ENCODE results near the gene BTBD1. TPM values are rescaled to one million over a fixed set of nuclear protein-coding genes. Genes with fewer than 3 reads are reported as not detected.
"Not testable (repeated sequence)": the region's sequence is repeated elsewhere in the genome, so short reads cannot be mapped to it uniquely, and the experiment has no call there.

The BTBD1 gene
- total RNA-seq, 1 donor from 2014 or later, result 38.7 TPM

- H3K4me3 Mint-ChIP-seq (ENCODE audit: low read depth), result peak overlapping the region; percentile 98
- DNase-seq (ENCODE audit: low spot score, unreplicated experiment), result peak; percentile 40
- H3K36me3 Mint-ChIP-seq (ENCODE audit: insufficient read depth), result peaks cover 25% of the 10 kb centered on the region
- peak; percentile 83 for TF ChIP-seq CTCF (IDR thresholded peaks at IDR 0.05; ENCODE audit: unreplicated experiment)
- peaks cover 13% of the 10 kb centered on the region for H3K9me3 Mint-ChIP-seq (ENCODE audit: low read depth)
- peaks cover 22% of the 10 kb centered on the region for H3K4me1 Mint-ChIP-seq (ENCODE audit: low read depth)
- H3K27ac Mint-ChIP-seq, result peak overlapping the region; percentile 97
- H3K27me3 Mint-ChIP-seq, result no peaks in the 10 kb centered on the region
These were observed 56.3 kb downstream of the BTBD1 start for GRCh38 chr15:83010709-83011270.

- not testable (repeated sequence) for H3K4me1 Mint-ChIP-seq (ENCODE audit: low read depth); H3K9me3 Mint-ChIP-seq (ENCODE audit: low read depth); H3K4me3 Mint-ChIP-seq (ENCODE audit: low read depth); H3K27ac Mint-ChIP-seq; DNase-seq (ENCODE audit: low spot score, unreplicated experiment); H3K36me3 Mint-ChIP-seq (ENCODE audit: insufficient read depth); H3K27me3 Mint-ChIP-seq
These were observed 66.4 kb downstream of the BTBD1 start for GRCh38 chr15:83000672-83001031.

- H3K27ac Mint-ChIP-seq, result peak overlapping the region; percentile 4
- H3K36me3 Mint-ChIP-seq (ENCODE audit: insufficient read depth), result peaks cover 3% of the 10 kb centered on the region
- no peak for DNase-seq (ENCODE audit: low spot score, unreplicated experiment)
- peak; percentile 44 for TF ChIP-seq CTCF (IDR thresholded peaks at IDR 0.05; ENCODE audit: unreplicated experiment)
- no peaks in the 10 kb centered on the region for H3K27me3 Mint-ChIP-seq
- H3K4me1 Mint-ChIP-seq (ENCODE audit: low read depth), result peaks cover 5% of the 10 kb centered on the region
- H3K4me3 Mint-ChIP-seq (ENCODE audit: low read depth), result no peak overlapping the region
- no peaks in the 10 kb centered on the region for H3K9me3 Mint-ChIP-seq (ENCODE audit: low read depth)
These were observed 67.0 kb downstream of the BTBD1 start for GRCh38 chr15:82999905-83000671.

GRCh38 chr15:82999426-82999825, 67.6 kb downstream of the BTBD1 start:
- H3K27ac Mint-ChIP-seq, result peak overlapping the region; percentile 29
- no peak for DNase-seq (ENCODE audit: low spot score, unreplicated experiment)
- peaks cover 4% of the 10 kb centered on the region for H3K36me3 Mint-ChIP-seq (ENCODE audit: insufficient read depth)
- peaks cover 5% of the 10 kb centered on the region for H3K4me1 Mint-ChIP-seq (ENCODE audit: low read depth)
- TF ChIP-seq CTCF (IDR thresholded peaks at IDR 0.05; ENCODE audit: unreplicated experiment), result no peak
- no peaks in the 10 kb centered on the region for H3K27me3 Mint-ChIP-seq
- H3K4me3 Mint-ChIP-seq (ENCODE audit: low read depth), result no peak overlapping the region
- no peaks in the 10 kb centered on the region for H3K9me3 Mint-ChIP-seq (ENCODE audit: low read depth)

GRCh38 chr15:82995938-82996337, 71.1 kb downstream of the BTBD1 start:
- no peak overlapping the region for H3K27ac Mint-ChIP-seq
- peaks cover 2% of the 10 kb centered on the region for H3K4me1 Mint-ChIP-seq (ENCODE audit: low read depth)
- TF ChIP-seq CTCF (IDR thresholded peaks at IDR 0.05; ENCODE audit: unreplicated experiment), result no peak
- no peak for DNase-seq (ENCODE audit: low spot score, unreplicated experiment)
- peaks cover 6% of the 10 kb centered on the region for H3K36me3 Mint-ChIP-seq (ENCODE audit: insufficient read depth)
- no peak overlapping the region for H3K4me3 Mint-ChIP-seq (ENCODE audit: low read depth)
- no peaks in the 10 kb centered on the region for H3K27me3 Mint-ChIP-seq
- no peaks in the 10 kb centered on the region for H3K9me3 Mint-ChIP-seq (ENCODE audit: low read depth)

- TF ChIP-seq CTCF (IDR thresholded peaks at IDR 0.05; ENCODE audit: unreplicated experiment), result no peak
- Mint-ChIP-seq H3K9me3 (ENCODE audit: low read depth) (no peaks in the 10 kb centered on the region), H3K4me1 (ENCODE audit: low read depth) (no peaks in the 10 kb centered on the region), H3K36me3 (ENCODE audit: insufficient read depth) (peaks cover 6% of the 10 kb centered on the region), H3K27ac (no peak overlapping the region), H3K4me3 (ENCODE audit: low read depth) (no peak overlapping the region), H3K27me3 (no peaks in the 10 kb centered on the region)
- DNase-seq (ENCODE audit: low spot score, unreplicated experiment), result no peak
These were observed 72.0 kb downstream of the BTBD1 start for GRCh38 chr15:82995076-82995475.

Data from progenitor cell of endocrine pancreas (in vitro differentiated cells).